Occipital lobe (tissue), 2 donors: ENCODE results near the gene ANKS1A. TPM values are rescaled to one million over a fixed set of nuclear protein-coding genes. Genes with fewer than 3 reads are reported as not detected.
A peak's percentile ranks its signal among the peaks of the same experiment; 100 is the strongest.

Experiments used
- DNase-seq: peaks from one replicate; lab custom pipeline; 2025; lab: John Stamatoyannopoulos, UW
- total RNA-seq: library from RNA; depleted of rRNA; stranded (reverse); fragments of >200 nt; gene quantifications from one replicate; pipeline ENCODE4 v1.2.3, GENCODE V29; 2014

Gene ANKS1A
- total RNA-seq, 1 donor from 2014 or later: 11.4 TPM

DNA sequence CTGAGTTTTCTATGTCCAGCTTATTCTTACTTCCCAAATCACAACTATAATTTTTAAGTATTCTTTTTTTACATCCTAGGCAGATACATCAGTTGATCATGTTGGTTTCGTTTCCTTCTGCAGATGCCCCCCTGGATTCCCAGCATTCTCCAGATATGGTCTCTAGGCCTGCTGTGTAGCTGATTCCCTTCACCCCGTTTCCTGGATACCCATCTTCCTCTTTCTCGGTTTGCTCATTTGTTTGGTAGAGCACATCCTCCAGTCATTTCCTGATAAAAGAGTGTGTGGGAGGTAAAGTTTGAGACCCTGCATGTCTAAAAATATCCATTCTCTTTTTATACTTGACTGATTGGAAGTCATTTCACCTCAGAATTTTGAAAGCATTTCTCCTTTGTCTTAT is 66.4 kb downstream of the ANKS1A start:
- no peak for DNase-seq

DNA sequence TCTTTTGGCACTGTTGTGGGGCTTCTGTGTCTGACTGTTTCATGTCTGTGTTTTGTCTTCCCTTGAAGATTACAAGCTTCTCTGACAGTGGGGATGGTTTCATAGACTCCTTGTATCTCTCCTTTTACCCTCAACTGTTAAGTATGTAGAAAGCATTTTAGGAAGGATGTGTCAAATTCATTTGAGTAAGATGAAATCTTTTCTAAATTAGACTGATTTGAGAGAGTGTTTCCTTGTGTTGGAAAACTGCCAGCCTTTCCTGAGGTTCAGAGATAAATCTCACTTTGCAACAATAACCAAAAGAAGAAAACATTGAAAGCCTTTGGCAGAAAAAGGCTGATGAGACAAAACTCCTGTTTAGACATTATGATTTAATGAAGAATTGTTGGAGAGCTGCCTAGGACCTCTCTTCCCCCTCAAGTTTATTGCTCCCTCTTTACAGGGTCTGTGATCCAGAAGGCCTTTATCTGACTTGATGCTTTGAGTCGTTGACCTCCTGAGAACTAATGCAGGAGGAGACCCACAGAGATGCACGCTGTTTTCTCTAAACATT is 68.3 kb downstream of the ANKS1A start:
- no peak for DNase-seq

DNA sequence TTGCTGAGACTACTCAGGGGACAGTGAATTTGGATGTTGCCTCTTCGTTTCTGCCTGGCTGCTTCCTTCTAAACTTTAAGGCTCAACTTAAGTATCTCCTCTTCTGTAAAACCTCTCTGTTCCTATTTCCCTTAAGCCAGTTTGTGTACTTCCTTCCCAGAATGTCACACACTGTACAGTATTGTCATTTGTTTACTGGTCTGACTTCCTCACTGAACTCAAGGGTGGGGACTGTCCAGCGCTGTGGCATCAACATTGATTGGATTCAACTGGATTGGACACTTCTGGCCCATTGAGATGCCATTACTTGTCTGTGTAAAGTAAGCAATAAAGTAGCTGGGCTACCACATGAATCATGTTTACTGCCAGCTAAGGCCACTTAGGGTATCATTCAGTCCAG is 69.7 kb downstream of the ANKS1A start:
- DNase-seq: no peak

DNA sequence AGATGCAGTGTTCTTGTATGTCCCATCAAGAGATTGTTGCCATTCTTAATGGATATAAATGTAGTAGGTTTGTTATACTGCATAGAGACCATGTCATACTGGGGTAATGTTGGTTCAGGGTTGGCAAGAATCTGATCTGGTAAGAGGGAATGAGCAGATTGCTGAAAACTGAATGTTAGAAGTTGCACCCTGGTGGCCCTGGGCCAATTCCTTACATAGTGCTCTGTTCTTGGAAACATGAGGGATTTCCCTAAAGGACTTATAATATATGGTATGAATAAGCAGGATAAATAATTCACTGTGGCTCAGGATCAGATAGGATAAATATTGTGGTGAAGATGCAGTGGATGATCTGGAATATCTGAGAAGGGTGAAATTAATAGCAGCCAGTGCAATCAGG is 70.2 kb downstream of the ANKS1A start:
- DNase-seq: no peak

DNA sequence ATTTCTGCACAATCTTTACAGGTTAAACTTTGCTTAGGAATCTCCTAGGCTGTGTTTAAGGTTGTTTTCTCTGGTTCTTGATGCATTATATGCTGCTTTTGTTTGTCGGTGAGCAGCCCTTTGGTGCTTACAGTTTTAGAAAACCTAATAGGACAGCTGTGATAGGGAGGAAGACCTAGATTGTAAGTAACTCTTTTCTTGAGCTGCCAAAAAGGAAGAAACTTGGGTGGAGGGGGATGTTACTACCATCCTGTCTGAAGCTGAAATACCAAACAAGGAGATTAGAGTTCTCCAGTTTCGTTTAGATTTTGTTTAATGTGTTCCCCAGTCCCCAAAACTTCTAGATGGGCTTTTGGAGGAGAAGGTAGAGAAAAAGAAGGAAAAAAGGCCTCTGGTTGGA is 72.0 kb downstream of the ANKS1A start:
- DNase-seq: no peak

DNA sequence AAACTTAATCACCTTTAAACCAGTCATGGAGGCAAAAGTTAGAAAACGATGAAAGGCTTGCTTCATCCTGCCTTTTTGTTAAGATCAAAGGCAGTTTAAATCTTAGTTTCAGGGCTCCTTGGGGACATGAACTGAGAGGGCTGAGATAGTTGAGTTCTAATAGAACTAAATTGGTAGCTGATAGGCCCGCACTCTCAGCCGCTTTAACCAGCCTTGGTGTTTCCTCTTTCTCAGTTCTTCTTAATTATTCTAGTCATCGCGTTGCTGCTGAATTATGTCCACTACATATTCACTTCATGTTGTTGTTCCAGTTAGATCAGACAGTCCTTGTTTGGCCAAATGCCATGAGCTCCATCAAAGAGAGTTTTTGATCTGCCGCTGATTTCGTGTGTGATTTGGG is 72.5 kb downstream of the ANKS1A start:
- DNase-seq: no peak

DNA sequence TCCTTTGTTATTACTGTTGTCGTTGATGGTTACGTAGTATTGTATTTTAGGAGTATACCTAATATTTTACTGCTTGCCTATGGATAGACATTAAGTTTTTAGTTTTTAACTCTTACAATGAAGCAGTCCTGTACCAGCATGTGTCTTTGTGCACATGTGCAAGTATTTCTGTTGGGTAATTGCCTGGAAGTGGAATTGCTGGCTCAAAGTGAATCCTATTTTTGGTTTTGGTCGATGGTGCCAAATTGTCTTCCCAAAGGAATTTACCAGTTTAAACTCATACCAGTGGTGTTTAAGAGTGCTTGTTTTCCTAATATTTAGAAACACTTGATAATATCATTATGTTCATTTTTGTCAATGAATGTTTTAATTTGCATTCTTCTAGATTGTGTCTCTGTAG is 75.5 kb downstream of the ANKS1A start:
- no peak for DNase-seq

DNA sequence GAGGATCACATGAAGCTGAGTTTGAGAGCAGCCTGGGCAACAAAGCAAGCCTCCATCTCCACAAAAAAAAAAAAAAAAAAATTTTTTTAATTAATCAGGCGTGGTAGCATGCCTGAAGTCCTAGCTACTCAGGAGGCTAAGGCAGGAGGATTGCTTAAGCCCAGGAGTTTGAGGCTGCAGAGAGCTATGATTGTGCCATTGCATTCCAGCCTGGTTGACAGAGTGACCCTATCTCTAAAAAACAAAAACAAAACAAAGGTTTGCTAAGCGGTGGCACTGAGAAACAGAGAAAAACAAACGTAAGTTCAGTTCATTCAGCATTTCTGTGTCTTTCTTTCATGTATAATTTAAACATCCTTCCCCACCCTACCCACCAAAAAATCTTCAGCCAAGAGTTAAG is 78.4 kb downstream of the ANKS1A start:
- no peak for DNase-seq

DNA sequence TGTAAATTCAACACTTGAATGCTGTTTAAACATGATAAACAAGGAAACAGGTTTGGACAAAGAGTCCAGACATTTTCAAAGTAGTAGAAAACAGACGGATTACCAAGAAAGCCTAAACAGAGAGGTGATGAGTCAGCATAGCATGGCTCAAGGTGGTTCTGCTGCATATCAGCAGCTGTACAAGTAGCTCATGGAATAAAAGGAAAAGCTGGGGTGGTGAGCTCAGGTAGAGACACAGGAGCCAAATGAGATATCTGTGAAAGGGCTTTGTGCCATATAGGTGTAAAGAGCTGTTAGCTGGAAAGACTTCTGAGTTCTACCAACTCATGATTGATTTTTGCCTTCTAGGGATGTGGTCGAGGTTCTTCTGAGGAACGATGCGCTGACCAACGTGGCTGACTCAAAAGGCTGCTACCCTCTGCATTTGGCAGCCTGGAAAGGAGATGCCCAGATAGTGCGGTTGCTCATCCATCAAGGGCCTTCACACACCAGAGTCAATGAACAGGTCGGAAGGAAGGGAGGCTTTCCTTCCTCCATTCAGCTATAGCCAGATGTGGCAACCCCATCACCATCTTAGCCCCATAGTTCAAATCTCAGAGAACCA is 80.7 kb downstream of the ANKS1A start:
- DNase-seq: no peak

DNA sequence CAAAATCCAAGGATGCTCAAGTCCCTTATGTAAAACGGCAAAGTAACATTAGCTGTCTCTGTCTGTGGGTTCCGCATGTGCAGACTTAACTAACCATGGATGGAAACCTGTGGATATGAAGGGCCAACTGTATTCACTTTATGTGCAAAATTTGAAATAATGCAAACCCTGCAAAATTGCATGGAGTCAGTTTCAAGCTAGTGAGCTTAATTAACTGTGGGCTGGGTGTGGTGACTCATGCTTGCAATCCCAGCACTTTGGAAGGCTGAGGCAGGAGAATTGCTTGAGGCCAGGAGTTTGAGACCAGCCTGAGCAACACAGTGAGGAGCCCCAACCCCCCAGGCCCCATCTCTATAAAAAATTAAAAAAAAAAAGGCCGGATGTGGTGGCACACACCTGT is 81.4 kb downstream of the ANKS1A start:
- no peak for DNase-seq

DNA sequence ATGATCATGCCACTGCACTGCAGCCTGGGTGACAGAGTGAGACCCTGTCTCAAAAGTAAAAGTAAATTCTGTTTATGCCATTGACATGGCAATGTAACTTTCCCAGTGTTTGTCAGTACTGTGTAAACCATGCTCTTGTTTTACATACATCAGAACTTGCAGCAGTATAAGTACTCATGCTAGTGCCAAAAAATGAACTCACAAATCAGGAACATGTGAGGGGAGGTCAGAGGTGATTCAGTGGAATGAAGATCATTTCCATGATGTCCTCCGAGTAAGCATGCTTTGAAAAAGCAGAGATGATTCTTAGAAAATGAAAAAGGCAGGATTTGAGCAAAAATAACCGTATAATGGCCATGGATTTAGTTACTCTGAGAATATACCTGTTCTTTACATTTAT is 81.9 kb downstream of the ANKS1A start:
- DNase-seq: no peak

DNA sequence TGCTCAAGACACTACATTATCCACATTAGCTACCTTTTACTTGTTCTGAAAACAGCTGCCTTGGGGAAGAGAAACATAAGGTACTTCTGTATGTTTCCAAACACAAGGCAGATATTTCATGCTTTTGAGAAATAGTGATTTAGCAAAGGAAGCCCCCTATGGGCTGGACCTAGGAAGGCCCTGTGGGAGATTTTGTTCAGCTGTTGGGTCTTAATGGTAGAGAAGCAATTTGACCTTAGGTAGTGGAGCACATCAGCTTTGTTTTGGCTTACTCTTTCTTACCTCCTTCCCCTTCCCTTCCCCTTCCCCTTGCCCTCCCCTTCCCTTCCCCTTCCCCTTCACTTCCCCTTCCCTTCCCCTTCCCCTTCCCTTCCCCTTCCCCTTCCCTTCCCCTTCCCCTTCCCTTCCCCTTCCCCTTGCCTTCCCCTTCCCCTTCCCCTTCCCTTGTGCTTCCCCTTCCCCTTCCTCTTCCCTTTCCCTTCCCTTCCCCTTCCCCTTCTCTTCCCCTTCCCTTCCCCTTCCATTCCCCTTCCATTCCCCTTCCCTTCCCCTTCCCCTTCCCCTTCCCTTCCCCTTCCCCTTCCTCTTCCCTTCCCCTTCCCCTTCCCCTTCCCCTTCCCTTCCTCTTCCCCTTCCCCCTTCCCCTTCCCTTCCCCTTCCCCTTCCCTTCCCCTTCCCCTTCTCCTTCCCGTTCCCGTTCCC is 84.6 kb downstream of the ANKS1A start:
- no peak for DNase-seq

DNA sequence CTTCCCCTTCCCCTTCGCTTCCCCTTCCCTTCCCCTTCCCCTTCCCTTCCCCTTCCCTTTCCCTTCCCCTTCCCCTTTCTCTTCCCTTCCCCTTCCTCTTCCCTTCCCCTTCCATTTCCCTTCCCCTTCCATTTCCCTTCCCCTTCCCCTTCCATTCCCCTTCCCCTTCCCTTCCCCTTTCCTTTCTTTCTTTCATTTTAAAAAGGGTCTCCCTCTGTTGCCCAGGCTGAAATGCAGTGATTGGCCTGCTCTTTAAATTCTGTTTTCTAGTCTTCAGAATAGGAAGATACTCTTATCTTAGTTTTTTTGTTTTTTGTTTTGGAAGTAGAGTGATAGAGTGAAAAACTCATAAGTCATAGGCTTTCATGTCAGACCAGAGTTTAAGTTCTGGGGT is 85.2 kb downstream of the ANKS1A start:
- no peak for DNase-seq

DNA sequence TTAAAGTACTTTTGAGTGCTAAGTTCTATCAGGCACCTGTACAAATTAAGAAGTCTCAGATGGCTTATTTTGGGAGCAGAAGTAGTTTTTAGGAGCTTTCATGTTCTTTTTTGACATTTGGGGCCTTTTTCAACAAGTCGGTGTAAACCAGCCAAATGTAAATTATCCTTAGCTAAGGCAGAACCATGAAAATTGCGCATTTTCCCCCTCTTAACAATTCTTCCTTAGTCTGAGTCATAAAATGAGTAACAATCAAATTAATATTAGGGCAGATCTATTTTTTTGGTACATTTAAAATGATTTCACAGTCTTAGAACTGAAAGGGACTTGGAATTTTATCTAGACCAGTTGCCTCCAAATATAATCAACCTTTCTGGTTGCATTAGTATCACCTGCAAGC is 87.2 kb downstream of the ANKS1A start:
- DNase-seq: no peak

DNA sequence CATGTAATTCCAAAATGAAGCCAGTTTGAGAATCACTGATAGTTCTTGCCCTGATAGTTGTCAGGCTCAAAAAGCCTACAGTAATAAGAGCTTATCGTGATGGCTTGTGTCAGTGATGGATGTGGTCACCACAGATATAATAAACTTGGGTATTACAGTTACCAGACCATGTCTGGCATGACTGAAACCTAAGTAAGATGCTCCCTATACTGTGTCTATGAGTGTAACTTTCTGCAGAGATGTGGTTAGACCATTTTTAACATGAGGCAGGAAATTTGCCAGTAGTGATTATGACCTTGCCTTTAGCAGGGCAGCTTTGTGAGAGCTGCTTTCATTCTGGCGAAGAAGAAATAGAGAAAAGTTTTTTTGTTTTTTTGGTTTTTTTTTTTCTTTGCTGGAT is 90.2 kb downstream of the ANKS1A start:
- no peak for DNase-seq

DNA sequence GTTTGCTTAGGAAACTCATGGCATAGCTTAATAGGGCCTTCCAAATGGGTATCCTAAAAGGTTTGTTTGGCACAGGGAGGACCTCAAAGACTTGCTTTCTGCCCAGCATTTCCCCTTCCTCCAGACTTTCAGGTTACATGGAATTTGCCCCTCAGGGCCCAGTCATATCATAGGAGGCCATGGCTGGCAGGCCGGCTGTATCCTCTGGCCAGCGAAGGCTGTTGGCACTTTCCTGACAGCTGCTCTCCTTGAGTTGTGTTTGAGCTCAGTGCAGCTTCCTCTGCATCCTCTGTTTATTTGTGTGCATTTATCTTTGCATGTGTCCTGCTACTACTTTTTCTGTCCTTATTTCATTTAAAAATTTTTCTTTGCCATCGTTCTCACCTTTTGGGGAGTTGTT is 90.9 kb downstream of the ANKS1A start:
- DNase-seq: no peak

DNA sequence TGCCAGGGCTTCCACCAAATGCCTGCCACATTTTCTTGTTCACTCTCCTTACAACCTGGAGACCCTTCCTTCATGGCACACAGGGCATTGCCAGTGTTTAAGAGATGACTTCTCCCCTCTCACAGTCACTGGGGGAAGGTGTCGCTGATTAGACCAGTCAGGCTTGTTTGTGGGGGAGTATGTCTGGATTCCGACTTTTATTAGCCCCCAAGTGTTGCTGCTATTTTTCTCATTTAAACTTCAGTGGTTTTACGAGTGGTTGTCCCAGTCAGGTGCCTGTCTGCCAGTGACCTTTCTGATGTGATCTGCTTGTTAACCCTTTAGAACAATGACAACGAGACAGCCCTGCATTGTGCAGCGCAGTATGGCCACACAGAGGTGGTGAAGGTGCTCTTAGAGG is 92.3 kb downstream of the ANKS1A start:
- DNase-seq: no peak

DNA sequence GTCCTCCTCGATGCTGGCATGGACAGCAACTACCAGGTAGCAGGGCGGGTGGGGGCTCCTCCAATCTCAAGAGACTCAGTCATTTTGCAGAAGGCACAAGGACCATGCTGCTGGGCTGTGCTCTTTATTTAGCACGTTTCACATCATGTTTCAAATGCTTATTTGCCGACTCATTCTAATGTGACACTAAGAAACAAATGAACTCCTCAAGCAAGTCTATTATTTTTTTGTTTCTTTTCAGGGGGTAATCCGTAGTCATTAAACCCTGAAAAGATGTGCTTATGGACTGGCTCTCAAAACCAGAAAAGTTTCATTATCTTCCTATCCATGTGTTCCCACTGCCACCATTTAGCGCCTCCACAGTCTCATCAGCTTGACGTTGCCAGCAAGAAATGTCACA is 92.9 kb downstream of the ANKS1A start:
- DNase-seq: no peak

DNA sequence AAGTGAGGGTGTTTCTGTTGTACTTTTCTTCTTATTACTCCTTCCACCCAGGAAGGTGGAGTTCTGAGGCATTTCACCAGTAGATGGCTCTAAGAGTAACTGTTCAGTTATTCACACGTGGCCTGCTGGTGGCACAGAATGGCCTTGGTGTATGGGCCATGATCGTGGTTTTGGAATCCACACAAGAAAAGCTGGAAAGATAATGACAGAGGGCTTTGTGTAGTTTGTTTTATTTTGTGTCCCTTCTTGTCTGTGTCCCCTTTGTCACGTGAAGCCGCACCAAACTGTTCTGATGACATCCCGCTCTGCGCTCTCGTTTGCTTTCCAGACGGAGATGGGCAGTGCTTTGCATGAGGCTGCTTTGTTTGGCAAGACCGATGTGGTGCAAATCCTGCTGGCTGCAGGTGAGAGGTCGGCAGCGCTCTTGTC is 93.4 kb downstream of the ANKS1A start:
- DNase-seq: peak; percentile 46

DNA sequence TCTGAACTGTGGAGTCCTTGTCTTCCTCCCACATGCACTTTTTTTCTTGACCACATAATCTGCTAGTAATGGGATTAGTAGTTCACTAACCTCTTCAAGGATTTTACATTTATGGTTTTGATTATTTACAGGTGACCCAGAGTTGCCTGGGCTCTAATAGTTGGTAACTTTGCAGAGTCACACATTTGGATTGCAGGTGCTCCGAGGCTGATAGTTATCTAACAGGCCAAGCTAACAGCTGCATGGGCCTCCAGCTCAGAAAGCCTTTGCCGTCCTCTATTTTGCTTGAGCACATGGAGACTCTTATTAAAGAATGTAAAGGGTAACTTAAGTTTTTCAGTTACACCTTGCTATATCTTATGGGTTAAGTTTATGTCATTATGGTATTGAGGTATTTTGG is 95.4 kb downstream of the ANKS1A start:
- DNase-seq: no peak

DNA sequence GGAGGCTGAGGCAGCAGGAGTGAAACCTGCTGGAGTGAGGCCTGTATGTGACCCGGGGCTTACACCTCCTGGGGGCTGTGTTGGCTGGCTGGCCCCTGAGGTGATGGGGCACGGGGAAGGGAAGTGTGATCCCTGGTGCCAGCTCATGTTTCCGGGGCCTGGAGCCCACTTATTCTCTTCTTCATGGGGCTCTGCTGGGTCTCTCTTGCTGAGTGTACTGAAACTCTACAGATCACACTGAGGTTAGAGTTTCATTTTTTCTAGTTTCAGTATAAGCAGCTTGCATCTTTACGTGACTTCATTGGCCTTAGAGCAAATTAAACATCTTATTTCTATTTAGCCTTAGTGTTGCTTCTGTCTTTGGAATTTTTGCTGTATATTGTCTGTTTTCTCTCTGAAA is 96.2 kb downstream of the ANKS1A start:
- DNase-seq: no peak

DNA sequence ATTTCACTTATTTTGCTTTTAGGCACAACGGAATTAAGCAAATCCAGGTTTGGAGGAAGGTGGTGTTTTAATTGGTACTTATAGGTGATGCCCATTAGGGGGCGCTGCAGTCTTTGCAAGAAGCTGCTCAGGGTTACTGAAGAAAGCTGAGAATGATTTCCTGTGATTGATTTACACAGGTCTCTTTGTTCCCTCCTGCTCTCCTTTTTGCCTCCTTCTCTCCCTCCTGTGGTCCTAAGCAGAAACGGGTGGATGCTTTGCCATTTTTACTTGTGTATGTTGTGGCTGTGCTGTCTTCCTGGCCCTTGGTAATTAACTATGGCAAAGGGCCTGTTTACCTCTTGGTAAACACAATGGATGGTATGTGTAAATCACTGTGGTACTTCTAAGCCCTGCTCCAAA is 97.8 kb downstream of the ANKS1A start:
- DNase-seq: peak; percentile 7

DNA sequence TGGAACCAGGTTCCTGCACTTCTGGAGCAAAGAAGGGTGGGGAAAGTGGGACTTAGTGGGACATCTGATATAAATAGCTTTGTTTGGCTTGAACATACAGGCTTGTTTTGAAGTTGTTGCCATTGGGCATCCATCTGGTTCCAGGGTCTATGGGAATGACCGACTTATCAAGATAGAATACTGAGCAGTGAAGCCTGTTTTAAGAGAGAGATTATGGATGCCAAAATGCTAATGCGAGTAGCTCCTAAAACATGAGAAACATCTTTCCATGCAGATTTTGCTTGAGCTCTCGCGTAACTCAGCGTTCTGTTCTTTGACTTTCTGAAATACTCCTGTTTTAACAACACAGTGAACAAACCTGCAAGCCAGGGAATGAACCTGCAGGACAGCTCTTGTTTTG is 98.5 kb downstream of the ANKS1A start:
- no peak for DNase-seq
